ENCODE results near the gene CACNA1D. TPM values are rescaled to one million over a fixed set of nuclear protein-coding genes. Genes with fewer than 3 reads are reported as not detected.

CACNA1D gene
- polyA plus RNA-seq, 4 donors = 8.8 to 15.6 (median 13.3) TPM

- DNase-seq (ENCODE audit: low read depth in 4 of 4, low spot score in 3 of 4) = no peak
Measured at GRCh38 chr3:53493595-53493962, 832 bp upstream of the CACNA1D start.

GRCh38 chr3:53495146-53495519, 722 bp downstream of the CACNA1D start:
- DNase-seq (ENCODE audit: low read depth in 4 of 4, low spot score in 3 of 4) = no peak

GRCh38 chr3:53495520-53496391, 1.3 kb downstream of the CACNA1D start:
- DNase-seq (ENCODE audit: low read depth in 4 of 4, low spot score in 3 of 4) = no peak

- no peak for DNase-seq (ENCODE audit: low read depth in 4 of 4, low spot score in 3 of 4)
Measured at GRCh38 chr3:53496392-53496670, 1.9 kb downstream of the CACNA1D start.

GRCh38 chr3:53496984-53497383, 2.6 kb downstream of the CACNA1D start:
- no peak for DNase-seq (ENCODE audit: low read depth in 4 of 4, low spot score in 3 of 4)

GRCh38 chr3:53498806-53499641, 4.6 kb downstream of the CACNA1D start:
- DNase-seq (ENCODE audit: low read depth in 4 of 4, low spot score in 3 of 4) = no peak

GRCh38 chr3:53500165-53500777, 5.9 kb downstream of the CACNA1D start:
- no peak for DNase-seq (ENCODE audit: low read depth in 4 of 4, low spot score in 3 of 4)

GRCh38 chr3:53501178-53501577, 6.8 kb downstream of the CACNA1D start:
- DNase-seq (ENCODE audit: low read depth in 4 of 4, low spot score in 3 of 4) = no peak

- DNase-seq (ENCODE audit: low read depth in 4 of 4, low spot score in 3 of 4) = no peak
Measured at GRCh38 chr3:53502737-53503136, 8.3 kb downstream of the CACNA1D start.

GRCh38 chr3:53503195-53503594, 8.8 kb downstream of the CACNA1D start:
- no peak for DNase-seq (ENCODE audit: low read depth in 4 of 4, low spot score in 3 of 4)

- DNase-seq (ENCODE audit: low read depth in 4 of 4, low spot score in 3 of 4) = no peak
Measured at GRCh38 chr3:53506110-53506762, 11.8 kb downstream of the CACNA1D start.

GRCh38 chr3:53506763-53507145, 12.3 kb downstream of the CACNA1D start:
- no peak for DNase-seq (ENCODE audit: low read depth in 4 of 4, low spot score in 3 of 4)

GRCh38 chr3:53509494-53509893, 15.1 kb downstream of the CACNA1D start:
- no peak for DNase-seq (ENCODE audit: low read depth in 4 of 4, low spot score in 3 of 4)

GRCh38 chr3:53510508-53510907, 16.1 kb downstream of the CACNA1D start:
- DNase-seq (ENCODE audit: low read depth in 4 of 4, low spot score in 3 of 4) = no peak

GRCh38 chr3:53511246-53511645, 16.8 kb downstream of the CACNA1D start:
- no peak for DNase-seq (ENCODE audit: low read depth in 4 of 4, low spot score in 3 of 4)

GRCh38 chr3:53513556-53514190, 19.3 kb downstream of the CACNA1D start:
- DNase-seq (ENCODE audit: low read depth in 4 of 4, low spot score in 3 of 4) = no peak

GRCh38 chr3:53516339-53516738, 21.9 kb downstream of the CACNA1D start:
- no peak for DNase-seq (ENCODE audit: low read depth in 4 of 4, low spot score in 3 of 4)

GRCh38 chr3:53518495-53518981, 24.1 kb downstream of the CACNA1D start:
- no peak for DNase-seq (ENCODE audit: low read depth in 4 of 4, low spot score in 3 of 4)

GRCh38 chr3:53519065-53519709, 24.8 kb downstream of the CACNA1D start:
- no peak for DNase-seq (ENCODE audit: low read depth in 4 of 4, low spot score in 3 of 4)

- no peak for DNase-seq (ENCODE audit: low read depth in 4 of 4, low spot score in 3 of 4)
Measured at GRCh38 chr3:53523346-53523745, 28.9 kb downstream of the CACNA1D start.
